GM21786 (cell line): ENCODE measurements around the gene OR2AJ1.
A peak's percentile ranks its signal among the peaks of the same experiment; 100 is the strongest.

ENCODE experiments used
- ATAC-seq: cut with Tn5 transposase; IDR thresholded peaks from one replicate; pipeline ENCODE4 v1.9.1; 2021; ENCODE audit not compliant: unreplicated experiment

The OR2AJ1 gene

DNA sequence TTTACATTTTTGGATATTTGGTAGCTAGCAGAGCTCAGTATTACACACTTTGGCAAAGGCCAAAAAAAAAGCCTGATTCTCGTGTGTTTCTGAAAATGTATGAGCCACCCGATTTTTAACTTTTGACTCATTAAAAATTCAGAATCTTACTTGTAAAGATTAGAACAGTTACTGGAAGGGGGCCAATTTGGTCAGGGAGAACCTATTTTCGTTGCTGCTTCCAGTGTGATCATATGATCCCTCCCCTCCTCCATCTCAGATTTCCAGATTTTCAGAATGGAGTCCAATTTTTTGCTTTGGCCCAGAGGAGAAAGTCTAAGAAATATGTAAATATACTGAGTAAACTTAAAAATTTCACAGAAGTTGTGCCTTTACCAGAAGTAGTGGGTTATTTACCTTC, 37.1 kb downstream of the OR2AJ1 start:
- no peak for ATAC-seq

DNA sequence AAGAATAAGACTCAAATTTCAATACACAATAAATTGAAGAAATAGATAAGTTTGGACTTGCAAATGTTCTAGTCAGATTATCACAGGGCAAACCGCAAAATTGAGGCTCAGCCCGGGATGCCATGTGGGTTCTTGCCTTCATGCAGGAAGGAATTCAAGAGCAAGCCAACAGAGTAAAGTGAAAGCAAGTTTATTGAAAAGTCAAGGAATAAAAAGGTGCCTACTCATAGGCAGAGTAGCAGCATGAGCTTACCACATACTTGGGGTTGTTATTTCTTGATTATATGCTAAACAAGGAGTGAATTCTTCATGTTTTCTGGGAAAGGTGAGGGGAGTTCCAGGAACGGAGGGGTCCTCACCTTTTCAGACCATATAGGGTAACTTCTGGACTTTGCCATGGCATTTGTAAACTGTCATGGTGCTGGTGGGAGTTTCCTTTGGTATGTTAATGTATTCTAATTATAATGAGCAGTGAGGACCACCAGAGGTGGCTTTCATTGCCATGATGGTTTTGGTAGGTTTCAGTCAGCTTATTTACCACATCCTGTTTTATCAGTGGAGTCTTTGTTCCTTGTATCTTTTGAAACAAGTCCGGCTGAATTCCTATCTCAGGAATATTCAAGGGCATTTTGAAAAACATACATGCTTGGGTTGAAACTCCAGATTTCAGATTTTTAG, 38.4 kb downstream of the OR2AJ1 start:
- ATAC-seq: no peak

DNA sequence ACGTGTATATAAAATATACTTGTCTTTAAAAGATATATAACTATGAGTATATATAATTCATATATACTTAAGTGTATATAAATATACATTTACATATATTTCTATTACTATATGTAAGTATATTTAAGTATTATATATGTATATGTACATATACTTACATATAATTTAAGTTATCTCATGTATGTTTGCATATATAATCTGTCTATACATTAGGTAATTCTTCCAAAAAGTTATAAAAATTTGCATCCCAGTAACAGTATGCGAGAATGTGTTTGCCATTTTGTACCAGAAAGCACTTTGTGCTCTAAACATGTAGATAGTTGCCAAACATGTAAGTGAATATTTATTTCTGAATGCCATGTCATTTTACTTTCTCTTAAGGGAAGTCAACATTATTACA, 40.2 kb downstream of the OR2AJ1 start, which contains the start of gene OR2AK2:
TSS of gene OR2AK2 (plus strand) at position 301 of the 400 bp plus-strand sequence. CDS start 144 bp downstream, outside the sequence.
- no peak for ATAC-seq

DNA sequence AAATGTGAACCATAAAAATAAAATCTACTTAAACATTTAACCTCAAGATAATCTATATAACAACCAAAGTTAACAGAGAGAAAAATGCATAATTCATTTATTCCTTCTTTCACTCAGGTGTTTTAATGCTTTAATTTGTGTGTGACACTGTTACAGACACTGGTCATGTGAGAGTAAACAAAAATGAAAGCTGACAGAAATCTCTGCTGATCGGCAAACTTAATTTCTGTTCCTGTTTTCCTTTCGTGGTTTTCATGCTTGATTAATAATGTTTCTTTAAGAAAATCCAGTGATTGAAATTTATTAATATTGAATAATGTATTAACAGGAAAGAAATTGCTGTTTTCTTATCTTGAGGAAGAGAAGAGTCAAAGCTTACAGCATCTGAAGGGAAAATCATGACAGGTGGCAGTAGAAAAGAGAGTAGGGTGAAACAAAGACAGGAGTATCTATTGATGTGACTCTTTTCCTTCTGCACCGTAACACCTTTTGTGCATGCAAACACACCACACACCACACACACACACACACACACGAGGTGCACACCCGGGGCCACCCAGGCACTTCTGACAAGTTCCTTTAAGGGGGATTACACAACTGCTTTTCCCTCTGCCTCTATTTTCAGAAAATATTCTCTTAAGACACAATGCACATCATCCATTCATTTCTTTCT, 42.0 kb downstream of the OR2AJ1 start:
- peak; percentile 89 for ATAC-seq
